Endothelial cell of umbilical vein (primary cell): ENCODE measurements around the gene RPS6KA6. TPM values are rescaled to one million over a fixed set of nuclear protein-coding genes. Genes with fewer than 3 reads are reported as not detected.

Experiments used
- BruUV-seq: library from RNA; stranded (reverse); fragments of 400-500 nt; replicated peaks from 2 replicates; lab custom pipeline; 2021; lab: Mats Ljungman, UMichigan
- CTCF ChIA-PET: fragments of 300-600, 350-600 bp; sonication (Branson Sonifier 250); formaldehyde crosslinking; loops from one replicate; lab custom pipeline; 2021; ENCODE audit warnings: antibody characterized with exemption, inconsistent platforms; lab: Charles Lee
- POLR2A ChIA-PET: fragments of 300-600, 350-600 bp; sonication (Branson Sonifier 250); formaldehyde crosslinking; loops from one replicate; lab custom pipeline; 2021; ENCODE audit warnings: antibody characterized with exemption, inconsistent platforms; lab: Charles Lee
- DNase-seq: peaks from one replicate; pipeline ENCODE4 v3.0.0-alpha.2; 2011; ENCODE audit warnings: low read depth, low spot score
- FAIRE-seq: peaks from 2 replicates; lab custom pipeline; 2011; peaks lifted over from hg19 to GRCh38; lab: Jason Lieb, UNC
- H2AFZ ChIP-seq: 2 replicates; pipeline ENCODE4 v1.6.0; 2012; ENCODE audit warnings: low read depth, low read length, control low read depth, inconsistent platforms
- H3K27ac ChIP-seq: 2 replicates; pipeline ENCODE4 v1.5.1; 2011; ENCODE audit warnings: low read depth, mild to moderate bottlenecking, control low read depth, low read length, moderate library complexity; ENCODE audit not compliant: insufficient read depth
- H3K27me3 ChIP-seq, 2 experiments: 2 replicates each; pipeline versions ENCODE4 v1.6.0 to v1.6.1; 2011; ENCODE audit warnings: low read length in 2 of 2, mixed read lengths in 1 of 2; ENCODE audit not compliant: control insufficient read depth in 2 of 2, insufficient read depth in 2 of 2
- H3K36me3 ChIP-seq, 2 experiments: 2 replicates in 1 of 2; 3 replicates in 1 of 2; pipeline ENCODE4 v1.5.1; 2011; ENCODE audit warnings: low read length in 2 of 2, mild to moderate bottlenecking in 1 of 2, moderate library complexity in 1 of 2; ENCODE audit not compliant: control insufficient read depth in 2 of 2, insufficient read depth in 2 of 2; ENCODE audit errors: extremely low read depth in 1 of 2
- H3K4me1 ChIP-seq: 3 replicates; pipeline ENCODE4 v1.5.1; 2011; ENCODE audit warnings: mild to moderate bottlenecking, low read length; ENCODE audit not compliant: control insufficient read depth, insufficient read depth; ENCODE audit errors: extremely low read depth
- H3K4me2 ChIP-seq: 2 replicates; pipeline ENCODE4 v1.6.1; 2011; ENCODE audit warnings: low read length, control low read depth, mixed read lengths; ENCODE audit not compliant: insufficient read depth
- H3K4me3 ChIP-seq, 3 experiments: fragments of 200-600 bp in 1 of 3; sonication (generic), shearing (Covaris generic) in 1 of 3; replicated peaks in 1 of 3; 2 replicates each; pipeline ENCODE4 v1.5.1; 2011 to 2016; ENCODE audit warnings: control low read depth in 3 of 3, low read length in 3 of 3, mild to moderate bottlenecking in 2 of 3, inconsistent platforms in 1 of 3, low read depth in 1 of 3, moderate library complexity in 1 of 3; ENCODE audit not compliant: insufficient read depth in 1 of 3
- H3K79me2 ChIP-seq: 2 replicates; pipeline ENCODE4 v1.6.0; 2012; ENCODE audit warnings: low read length, inconsistent platforms; ENCODE audit not compliant: control insufficient read depth, insufficient read depth
- H3K9ac ChIP-seq: replicated peaks from 2 replicates; pipeline ENCODE3; 2011; ENCODE audit warnings: low read length, control low read depth; ENCODE audit not compliant: insufficient read depth; ENCODE audit errors: extremely low read depth
- H3K9me1 ChIP-seq: replicated peaks from 3 replicates; pipeline ENCODE4 v1.6.0; 2011; ENCODE audit warnings: mild to moderate bottlenecking, low read length; ENCODE audit not compliant: control insufficient read depth, insufficient read depth; ENCODE audit errors: extremely low read depth
- H3K9me3 ChIP-seq: replicated peaks from 2 replicates; pipeline ENCODE4 v1.5.1; 2012; ENCODE audit warnings: low read length, inconsistent platforms; ENCODE audit not compliant: control insufficient read depth, insufficient read depth
- H4K20me1 ChIP-seq: replicated peaks from 2 replicates; pipeline ENCODE3; 2011; ENCODE audit warnings: mild to moderate bottlenecking, low read length; ENCODE audit not compliant: control insufficient read depth, insufficient read depth; ENCODE audit errors: extremely low read depth
- EZH2 ChIP-seq: IDR thresholded peaks from 2 replicates; pipeline ENCODE4 v1.6.1; 2012; ENCODE audit warnings: borderline replicate concordance, low read depth, mild to moderate bottlenecking, moderate library complexity, low read length, inconsistent platforms; ENCODE audit not compliant: severe bottlenecking
- FOS ChIP-seq: IDR thresholded peaks from 2 replicates; pipeline ENCODE4 v1.6.1; 2011; ENCODE audit warnings: mild to moderate bottlenecking, low read length, moderate library complexity, borderline replicate concordance; ENCODE audit not compliant: insufficient read depth
- GATA2 ChIP-seq: IDR thresholded peaks from 2 replicates; pipeline ENCODE4 v1.7.0; 2011; ENCODE audit warnings: low read depth, mild to moderate bottlenecking, moderate library complexity, mixed read lengths, low read length; ENCODE audit not compliant: insufficient read length, insufficient read depth
- JUN ChIP-seq: IDR thresholded peaks from 2 replicates; pipeline ENCODE4 v1.6.1; 2011; ENCODE audit warnings: borderline replicate concordance, low read depth; ENCODE audit not compliant: insufficient read length, insufficient read depth
- MYC ChIP-seq: IDR thresholded peaks from one replicate; pipeline ENCODE4 v1.6.1; 2011; ENCODE audit warnings: mild to moderate bottlenecking, low read depth, low read length
- POLR2A ChIP-seq: IDR thresholded peaks from 2 replicates; pipeline ENCODE4 v1.6.1; 2012; ENCODE audit warnings: low read depth, mild to moderate bottlenecking, control low read depth, low read length
- POLR2AphosphoS5 ChIP-seq: IDR thresholded peaks from 2 replicates; pipeline ENCODE4 v1.6.1; 2012; ENCODE audit warnings: low read depth, mild to moderate bottlenecking, control low read depth, low read length, moderate library complexity; ENCODE audit not compliant: insufficient read depth
- dilution Hi-C: fragments of 300-500 bp; cut with MboI; formaldehyde crosslinking; loops from one replicate; pipeline ENCODE4 v1.15.0; 2019; ENCODE audit warnings: low sequenced_read_pairs; ENCODE audit not compliant: extremely low pct_ligation_motif_present
- intact Hi-C: fragments of 100-400 bp; cut with micrococcal nuclease; formaldehyde crosslinking; loops from one replicate; pipeline ENCODE4 v1.10.0; 2022
- polyA plus RNA-seq, 4 experiments: library from polyadenylated mRNA; depleted of rRNA in 3 of 4; stranded (reverse) in 3 of 4; unstranded in 1 of 4; fragments of >200 nt; gene quantifications; 2 replicates each; pipeline versions ENCODE4 v1.2.1 to v1.2.3, GENCODE V29; 2011 to 2012; ENCODE audit warnings: missing spikeins in 1 of 4
- total RNA-seq: library from RNA; stranded (reverse); gene quantifications from 2 replicates; pipeline ENCODE4 v1.2.3, GENCODE V29; 2021
- TF ChIP-seq, protein P1 (sequence below), 2 donors: IDR thresholded peaks; 1 replicate in 1 of 2; 2 replicates in 1 of 2; pipeline ENCODE4 v1.5.1; 2011; ENCODE audit warnings: low read length in 2 of 2, mild to moderate bottlenecking in 2 of 2, moderate library complexity in 2 of 2, control low read depth in 1 of 2, inconsistent platforms in 1 of 2, low read depth in 1 of 2; ENCODE audit not compliant: insufficient read depth in 1 of 2; ENCODE audit errors: extremely low read depth in 1 of 2
- TF ChIP-seq, protein P2 (sequence below): IDR thresholded peaks from 2 replicates; pipeline ENCODE4 v1.6.1; 2011; ENCODE audit not compliant: insufficient read depth, insufficient read length

Gene RPS6KA6
- total and polyA plus RNA-seq, 2 donors (not counting 3 experiments of a cell fraction or from before 2014, with no cell fraction given): 0.23 to 0.69 TPM

DNA sequence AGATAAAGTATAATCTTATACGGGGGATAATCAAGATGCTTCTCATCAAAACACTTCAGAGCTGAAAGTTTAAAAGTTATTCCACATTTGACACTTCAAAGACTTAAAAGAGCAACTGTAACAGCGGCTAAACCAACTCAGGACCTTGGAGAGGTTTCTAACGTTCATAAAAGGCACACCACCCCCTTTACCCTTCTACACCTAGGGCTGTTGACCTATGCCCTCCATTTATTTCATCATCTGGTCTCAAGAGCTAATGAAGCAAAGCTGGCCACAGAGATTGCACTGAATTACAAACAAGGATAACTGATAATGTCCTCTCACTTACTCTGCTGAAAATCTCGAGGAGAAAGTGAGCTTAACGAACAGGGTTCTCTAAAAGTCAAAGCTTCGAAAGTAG is 1.1 kb upstream of the RPS6KA6 start:
- peaks cover 7% of the 10 kb centered on the region for H3K4me1 ChIP-seq
- no peak overlapping the region for H3K4me2 ChIP-seq
- H3K27ac ChIP-seq: no peak overlapping the region
- BruUV-seq: no TSS peak
- H3K27me3 ChIP-seq: peaks cover 0 to 2% of the 10 kb centered on the region in 2 experiments
- no peak overlapping the region for H2AFZ ChIP-seq
- no peak overlapping the region for H3K9ac ChIP-seq
- DNase-seq (no peak), FAIRE-seq (no peak)
- intact Hi-C loops (no loop called here), dilution Hi-C loops (no loop called here)
- no peaks in the 10 kb centered on the region for H3K36me3 ChIP-seq
- ChIA-PET CTCF (no interaction called here), POLR2A (no interaction called here)
- H4K20me1 ChIP-seq: no peaks in the 10 kb centered on the region
- no peak overlapping the region for H3K4me3 ChIP-seq
- TF ChIP-seq MYC (no peak), GATA2 (no peak)
- TF ChIP-seq, protein P1, sequence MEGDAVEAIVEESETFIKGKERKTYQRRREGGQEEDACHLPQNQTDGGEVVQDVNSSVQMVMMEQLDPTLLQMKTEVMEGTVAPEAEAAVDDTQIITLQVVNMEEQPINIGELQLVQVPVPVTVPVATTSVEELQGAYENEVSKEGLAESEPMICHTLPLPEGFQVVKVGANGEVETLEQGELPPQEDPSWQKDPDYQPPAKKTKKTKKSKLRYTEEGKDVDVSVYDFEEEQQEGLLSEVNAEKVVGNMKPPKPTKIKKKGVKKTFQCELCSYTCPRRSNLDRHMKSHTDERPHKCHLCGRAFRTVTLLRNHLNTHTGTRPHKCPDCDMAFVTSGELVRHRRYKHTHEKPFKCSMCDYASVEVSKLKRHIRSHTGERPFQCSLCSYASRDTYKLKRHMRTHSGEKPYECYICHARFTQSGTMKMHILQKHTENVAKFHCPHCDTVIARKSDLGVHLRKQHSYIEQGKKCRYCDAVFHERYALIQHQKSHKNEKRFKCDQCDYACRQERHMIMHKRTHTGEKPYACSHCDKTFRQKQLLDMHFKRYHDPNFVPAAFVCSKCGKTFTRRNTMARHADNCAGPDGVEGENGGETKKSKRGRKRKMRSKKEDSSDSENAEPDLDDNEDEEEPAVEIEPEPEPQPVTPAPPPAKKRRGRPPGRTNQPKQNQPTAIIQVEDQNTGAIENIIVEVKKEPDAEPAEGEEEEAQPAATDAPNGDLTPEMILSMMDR (IDR thresholded peaks at IDR 0.05; ENCODE audit: extremely low read depth in 1 of 2, insufficient read depth in 1 of 2, low read depth in 1 of 2, low read length in 2 of 2): no peak
- TF ChIP-seq, protein P2, sequence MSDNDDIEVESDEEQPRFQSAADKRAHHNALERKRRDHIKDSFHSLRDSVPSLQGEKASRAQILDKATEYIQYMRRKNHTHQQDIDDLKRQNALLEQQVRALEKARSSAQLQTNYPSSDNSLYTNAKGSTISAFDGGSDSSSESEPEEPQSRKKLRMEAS: no peak
- H3K9me3 ChIP-seq: no peaks in the 10 kb centered on the region
- H3K79me2 ChIP-seq: no peaks in the 10 kb centered on the region
- H3K9me1 ChIP-seq: no peaks in the 10 kb centered on the region

DNA sequence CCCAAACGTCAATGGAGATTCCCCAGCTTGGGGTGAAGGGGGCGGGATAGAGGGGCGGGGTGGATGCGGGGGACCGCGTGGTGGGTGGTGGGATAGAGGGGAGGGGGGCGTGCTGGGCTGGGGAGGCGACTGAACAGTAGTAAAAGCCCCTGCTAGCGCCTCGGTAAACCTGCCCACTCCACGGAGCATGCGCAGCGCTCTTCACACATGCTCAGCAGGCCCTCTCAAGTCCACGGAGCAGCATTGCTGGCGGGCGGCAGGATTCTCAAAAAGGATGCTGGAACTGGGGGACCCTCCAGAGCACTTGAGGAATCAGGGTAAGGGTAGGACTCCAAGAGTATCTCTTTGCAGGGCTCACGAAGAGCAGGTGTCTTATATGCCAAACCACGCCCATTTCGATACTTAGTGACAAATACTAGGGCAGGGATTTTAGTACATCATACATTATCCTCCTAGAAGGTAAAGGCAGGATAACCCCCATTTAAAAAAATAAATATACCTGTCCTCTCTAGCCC is 378 bp upstream of the RPS6KA6 start:
- Histone ChIP-seq H2AFZ (peak overlapping the region; percentile 88), H3K9ac (no peak overlapping the region), H3K4me2 (peak overlapping the region; percentile 24), H3K9me3 (no peaks in the 10 kb centered on the region), H3K27ac (no peak overlapping the region), H3K79me2 (no peaks in the 10 kb centered on the region), H3K36me3 (no peaks in the 10 kb centered on the region), H3K27me3 (peaks cover 0 to 2% of the 10 kb centered on the region in 2 experiments), H3K4me3 (peak overlapping the region in 2 of 3 experiments; percentile 31 to 42), H3K4me1 (peaks cover 7% of the 10 kb centered on the region), H4K20me1 (no peaks in the 10 kb centered on the region), H3K9me1 (no peaks in the 10 kb centered on the region)
- BruUV-seq: no TSS peak
- intact Hi-C loops (no loop called here), dilution Hi-C loops (no loop called here)
- DNase-seq (peak; percentile 53), FAIRE-seq (peak; percentile 48)
- no peak for TF ChIP-seq POLR2AphosphoS5
- TF ChIP-seq, protein P2: no peak
- no peak for TF ChIP-seq JUN
- no peak for TF ChIP-seq FOS
- TF ChIP-seq, protein P1 (IDR thresholded peaks at IDR 0.05; ENCODE audit: extremely low read depth in 1 of 2, insufficient read depth in 1 of 2, low read depth in 1 of 2, low read length in 2 of 2): no peak
- TF ChIP-seq MYC: no peak
- TF ChIP-seq EZH2: no peak
- no peak for TF ChIP-seq GATA2
- no peak for TF ChIP-seq POLR2A
- POLR2A ChIA-PET: no interaction called here
- CTCF ChIA-PET: no interaction called here
